PC-9 (cell line): ENCODE data around the gene PLEKHA4. TPM values are rescaled to one million over a fixed set of nuclear protein-coding genes. Genes with fewer than 3 reads are reported as not detected.

Experiments used
- BruUV-seq: library from RNA; stranded (reverse); fragments of 400-500 nt; replicated peaks from 2 replicates; lab custom pipeline; 2021; lab: Mats Ljungman, UMichigan
- CTCF ChIA-PET: fragments of 300-600 bp; sonication (Branson Sonifier 250); formaldehyde crosslinking; loops from one replicate; lab custom pipeline; 2022; ENCODE audit warnings: antibody characterized with exemption; lab: Charles Lee
- POLR2A ChIA-PET: fragments of 300-600 bp; sonication (Branson Sonifier 250); formaldehyde crosslinking; loops from one replicate; lab custom pipeline; 2022; ENCODE audit warnings: antibody characterized with exemption; ENCODE audit not compliant: unreplicated experiment; lab: Charles Lee
- DNase-seq, 2 experiments: peaks; one replicate each; pipeline versions ENCODE4 v3.0.0 to v3.0.0-alpha.2; 2015 to 2022; ENCODE audit warnings: mixed read lengths in 1 of 2
- H2AFZ ChIP-seq: fragments of 200-600 bp; sonication (generic); 2 replicates; pipeline ENCODE4 v1.8.1; 2017; ENCODE audit warnings: antibody characterized with exemption
- H3F3A ChIP-seq: fragments of 200-600 bp; sonication (generic); 2 replicates; pipeline ENCODE4 v1.8.1; 2017; ENCODE audit warnings: antibody characterized with exemption, mild to moderate bottlenecking, low read depth; ENCODE audit not compliant: insufficient read depth
- H3K27ac ChIP-seq: fragments of 200-600 bp; sonication (generic); 2 replicates; pipeline ENCODE4 v1.6.1; 2016; ENCODE audit warnings: mixed run types
- H3K27me3 ChIP-seq: fragments of 200-600 bp; sonication (generic); 2 replicates; pipeline ENCODE4 v1.6.1; 2016; ENCODE audit warnings: low read depth, mixed run types; ENCODE audit not compliant: insufficient read depth
- H3K36me3 ChIP-seq: fragments of 200-600 bp; sonication (generic); 2 replicates; pipeline ENCODE4 v1.6.1; 2016; ENCODE audit warnings: low read depth, mixed run types
- H3K4me1 ChIP-seq: fragments of 200-600 bp; sonication (generic); replicated peaks from 2 replicates; pipeline ENCODE4 v1.6.1; 2016; ENCODE audit warnings: mixed run types; ENCODE audit not compliant: insufficient read depth
- H3K4me2 ChIP-seq: fragments of 200-600 bp; sonication (generic); 2 replicates; pipeline ENCODE4 v1.6.1; 2017; ENCODE audit warnings: mixed run types
- H3K4me3 ChIP-seq: fragments of 200-600 bp; sonication (generic); 2 replicates; pipeline ENCODE4 v1.6.1; 2016; ENCODE audit warnings: mixed run types
- H3K79me2 ChIP-seq: fragments of 200-600 bp; sonication (generic); 2 replicates; pipeline ENCODE4 v1.6.1; 2017; ENCODE audit warnings: low read depth, mixed run types
- H3K9me2 ChIP-seq: fragments of 200-600 bp; sonication (generic); 2 replicates; pipeline ENCODE4 v1.8.1; 2017; ENCODE audit warnings: mild to moderate bottlenecking; ENCODE audit not compliant: insufficient read depth
- H3K9me3 ChIP-seq: fragments of 200-600 bp; sonication (generic); 2 replicates; pipeline ENCODE4 v1.8.1; 2016; ENCODE audit warnings: low read depth; ENCODE audit not compliant: insufficient read depth
- H4K20me1 ChIP-seq: fragments of 200-600 bp; sonication (generic); 2 replicates; pipeline ENCODE4 v1.8.1; 2017; ENCODE audit not compliant: insufficient read depth
- CTCF ChIP-seq: fragments of 200-600 bp; sonication (generic); conservative IDR thresholded peaks from 2 replicates; pipeline ENCODE4 v1.6.1; 2017; ENCODE audit warnings: mixed run types, antibody characterized with exemption, mild to moderate bottlenecking, moderate library complexity
- EZH2 ChIP-seq: fragments of 200-600 bp; sonication (generic); IDR thresholded peaks from 2 replicates; pipeline ENCODE4 v1.8.0; 2017; ENCODE audit warnings: antibody characterized with exemption, low read depth
- intact Hi-C: fragments of 100-400 bp; cut with micrococcal nuclease; formaldehyde crosslinking; loops from one replicate; pipeline ENCODE4 v1.10.0; 2022; ENCODE audit not compliant: unreplicated experiment
- total RNA-seq: library from RNA; stranded (reverse); gene quantifications from 2 replicates; pipeline ENCODE4 v1.2.3, GENCODE V29; 2021

PLEKHA4 gene
- total RNA-seq, 1 experiment from 2014 or later = 0.79 TPM

DNA sequence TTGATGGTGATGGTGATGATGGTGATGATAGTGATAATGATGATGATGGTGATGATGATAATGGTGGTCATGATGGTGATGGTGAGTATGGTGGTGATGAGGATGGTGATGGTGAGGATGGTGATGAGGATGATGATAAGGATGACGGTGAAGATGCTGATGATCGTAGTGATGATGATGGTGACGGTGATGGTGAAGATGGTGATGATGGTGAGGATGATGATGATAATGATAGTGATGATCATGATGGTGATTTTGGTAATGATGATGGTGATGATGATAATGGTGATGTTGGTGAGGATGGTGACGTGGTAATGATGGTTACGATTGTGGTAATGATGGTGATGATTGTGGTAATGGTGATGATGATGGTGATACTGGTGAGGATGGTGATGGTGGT is 46.8 kb downstream of the PLEKHA4 start:
- ChIA-PET CTCF (no interaction called here), POLR2A (no interaction called here)
- peaks cover 17% of the 10 kb centered on the region; the same call in 1 of the 2 replicates for H3F3A ChIP-seq
- H3K4me3 ChIP-seq = no peak overlapping the region
- no peak for DNase-seq
- TF ChIP-seq CTCF (no peak), EZH2 (no peak)
- H2AFZ ChIP-seq = no peak overlapping the region
- intact Hi-C loops = no loop called here
- no peaks in the 10 kb centered on the region for H3K9me3 ChIP-seq
- H3K4me2 ChIP-seq = no peak overlapping the region
- BruUV-seq = no TSS peak
- H4K20me1 ChIP-seq = no peaks in the 10 kb centered on the region
- H3K27ac ChIP-seq = no peak overlapping the region
- H3K9me2 ChIP-seq = no peaks in the 10 kb centered on the region; the same call in 1 of the 2 replicates
- no peaks in the 10 kb centered on the region for H3K36me3 ChIP-seq
- no peaks in the 10 kb centered on the region for H3K27me3 ChIP-seq
- no peaks in the 10 kb centered on the region for H3K79me2 ChIP-seq
- H3K4me1 ChIP-seq = peaks cover 20% of the 10 kb centered on the region

- H3K4me3 ChIP-seq = no peak overlapping the region
- no peak overlapping the region for H2AFZ ChIP-seq
- no peaks in the 10 kb centered on the region; the same call in 1 of the 2 replicates for H3K9me2 ChIP-seq
- H3K4me2 ChIP-seq = peak overlapping the region; percentile 50
- H3F3A ChIP-seq = peaks cover 22% of the 10 kb centered on the region; the same call in 1 of the 2 replicates
- DNase-seq = peak; percentile 89 to 95
- H3K4me1 ChIP-seq = peaks cover 17% of the 10 kb centered on the region
- peak overlapping the region; percentile 35 for H3K27ac ChIP-seq
- H3K27me3 ChIP-seq = no peaks in the 10 kb centered on the region
- intact Hi-C loops = no loop called here
- POLR2A ChIA-PET = interaction anchor here (0.6 to 0.7 kb wide), 6 partner anchors 60 to 650 kb away, joined by 3 to 6 read pairs (median 4); partner anchors contain the start of genes GYS1 and RUVBL2
- no TSS peak for BruUV-seq
- no peaks in the 10 kb centered on the region for H3K79me2 ChIP-seq
- TF ChIP-seq CTCF (no peak), EZH2 (no peak)
- CTCF ChIA-PET = no interaction called here
- H3K36me3 ChIP-seq = no peaks in the 10 kb centered on the region
- no peaks in the 10 kb centered on the region for H4K20me1 ChIP-seq
- H3K9me3 ChIP-seq = no peaks in the 10 kb centered on the region
Observed at GRCh38 chr19:48819366-48819816, 49.0 kb downstream of the PLEKHA4 start.

DNA sequence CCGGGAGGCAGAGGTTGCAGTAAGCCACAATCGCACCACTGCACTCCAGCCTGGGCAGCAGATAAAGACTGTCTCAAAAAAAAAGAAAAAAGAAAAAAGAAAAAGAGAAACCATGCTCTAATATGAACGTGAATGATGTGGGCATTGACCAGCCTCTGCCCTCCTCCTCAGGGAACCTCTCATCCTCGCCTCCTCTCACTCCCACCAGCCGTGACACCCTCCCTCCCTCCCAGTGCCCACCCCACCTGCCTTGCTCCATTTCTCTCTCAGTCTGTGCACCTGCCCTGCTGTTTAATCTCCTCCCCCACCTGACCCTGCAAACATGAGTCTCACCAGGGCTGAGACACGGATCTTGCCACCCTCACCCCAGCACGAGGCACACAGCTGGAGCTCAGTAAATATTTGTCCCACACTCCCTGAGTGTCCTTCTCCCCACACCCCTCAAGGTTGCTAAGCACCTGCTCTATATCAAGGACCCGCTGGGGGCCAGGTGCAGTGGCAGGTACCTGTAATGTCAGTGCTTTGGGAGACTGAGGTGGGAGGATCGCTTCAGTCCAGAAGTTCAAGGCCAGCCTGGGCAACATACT is 50.1 kb downstream of the PLEKHA4 start:
- no peaks in the 10 kb centered on the region for H3K36me3 ChIP-seq
- H3K4me1 ChIP-seq = peaks cover 17% of the 10 kb centered on the region
- POLR2A ChIA-PET = interaction anchor here (0.6 kb wide), 1 partner anchor 170 kb away, joined by 9 read pairs; no protein-coding TSS in a partner anchor
- no peak for DNase-seq
- peaks cover 22% of the 10 kb centered on the region; the same call in 1 of the 2 replicates for H3F3A ChIP-seq
- H3K9me2 ChIP-seq = no peaks in the 10 kb centered on the region; the same call in 1 of the 2 replicates
- intact Hi-C loops = no loop called here
- H3K79me2 ChIP-seq = no peaks in the 10 kb centered on the region
- CTCF ChIA-PET = no interaction called here
- no peak for TF ChIP-seq CTCF
- H2AFZ ChIP-seq = no peak overlapping the region
- no peak overlapping the region for H3K4me3 ChIP-seq
- H3K27me3 ChIP-seq = no peaks in the 10 kb centered on the region
- no peaks in the 10 kb centered on the region for H3K9me3 ChIP-seq
- H4K20me1 ChIP-seq = no peaks in the 10 kb centered on the region
- no TSS peak for BruUV-seq
- H3K27ac ChIP-seq = no peak overlapping the region
- H3K4me2 ChIP-seq = no peak overlapping the region
